ENCODE results near the gene RHBDL1. TPM values are rescaled to one million over a fixed set of nuclear protein-coding genes. Genes with fewer than 3 reads are reported as not detected.

Gene RHBDL1
- total and polyA plus RNA-seq, 9 of the 15 experiments (the other 6 are each of a cell fraction or from before 2014, with no cell fraction given): 0.03 to 5.6 (median 1.3) TPM; not detected in 1

DNA sequence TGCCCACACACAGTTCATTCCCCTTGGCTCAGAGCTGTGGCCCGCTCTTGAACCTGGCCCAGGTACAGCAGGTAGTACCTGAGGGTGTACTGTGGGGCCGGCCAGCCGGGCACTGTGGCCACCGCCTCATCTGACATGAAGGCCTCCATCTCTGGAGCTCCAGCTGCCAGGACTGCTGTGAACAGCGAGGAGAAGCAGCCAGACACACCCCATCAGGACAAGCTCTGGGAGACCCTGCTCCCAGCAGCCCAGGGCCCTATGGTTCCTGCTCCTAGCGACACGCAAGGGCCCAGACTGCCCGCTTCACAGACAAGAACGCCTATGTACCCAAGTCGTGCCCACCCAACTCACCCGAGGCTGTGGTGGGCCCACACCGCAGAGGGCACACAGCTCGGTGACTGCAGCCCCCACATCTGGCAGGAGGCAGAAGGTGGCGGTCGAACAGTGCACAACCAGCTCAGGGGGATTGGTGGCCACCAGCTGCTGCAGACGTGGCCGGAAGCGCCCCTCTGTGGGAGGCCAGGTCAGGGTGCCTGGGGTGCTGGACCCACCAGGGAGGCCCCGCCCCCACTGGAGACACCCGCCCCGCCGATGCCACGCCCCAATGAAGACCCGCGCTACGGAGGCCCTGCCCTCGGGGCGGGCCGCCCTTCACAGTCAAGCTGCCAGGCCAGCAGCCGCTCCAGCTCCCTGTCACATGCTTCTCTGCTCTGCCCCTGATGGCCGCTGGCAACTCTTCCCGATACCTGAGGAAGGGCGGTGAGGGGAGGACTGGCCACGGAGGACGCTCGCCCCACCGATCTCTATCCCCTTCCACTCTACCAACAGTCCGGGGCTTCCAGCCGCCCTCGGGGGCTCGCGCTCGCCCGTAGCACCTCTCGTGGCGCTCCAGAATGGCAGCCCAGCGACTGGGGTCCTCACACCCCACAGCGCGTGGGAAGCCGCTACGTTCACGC lies 3.7 kb downstream of the RHBDL1 start (continued):
- TF ChIP-seq, protein P1, sequence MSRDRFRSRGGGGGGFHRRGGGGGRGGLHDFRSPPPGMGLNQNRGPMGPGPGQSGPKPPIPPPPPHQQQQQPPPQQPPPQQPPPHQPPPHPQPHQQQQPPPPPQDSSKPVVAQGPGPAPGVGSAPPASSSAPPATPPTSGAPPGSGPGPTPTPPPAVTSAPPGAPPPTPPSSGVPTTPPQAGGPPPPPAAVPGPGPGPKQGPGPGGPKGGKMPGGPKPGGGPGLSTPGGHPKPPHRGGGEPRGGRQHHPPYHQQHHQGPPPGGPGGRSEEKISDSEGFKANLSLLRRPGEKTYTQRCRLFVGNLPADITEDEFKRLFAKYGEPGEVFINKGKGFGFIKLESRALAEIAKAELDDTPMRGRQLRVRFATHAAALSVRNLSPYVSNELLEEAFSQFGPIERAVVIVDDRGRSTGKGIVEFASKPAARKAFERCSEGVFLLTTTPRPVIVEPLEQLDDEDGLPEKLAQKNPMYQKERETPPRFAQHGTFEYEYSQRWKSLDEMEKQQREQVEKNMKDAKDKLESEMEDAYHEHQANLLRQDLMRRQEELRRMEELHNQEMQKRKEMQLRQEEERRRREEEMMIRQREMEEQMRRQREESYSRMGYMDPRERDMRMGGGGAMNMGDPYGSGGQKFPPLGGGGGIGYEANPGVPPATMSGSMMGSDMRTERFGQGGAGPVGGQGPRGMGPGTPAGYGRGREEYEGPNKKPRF (IDR thresholded peaks at IDR 0.05; ENCODE audit: low read depth, low read length): no peak
- TF ChIP-seq EP400 (IDR thresholded peaks at IDR 0.05): peak; percentile 80; the same call in 1 of the 2 replicates

- peak; percentile 62 for ATAC-seq
- no peak for FAIRE-seq
- H3K4me2 ChIP-seq (ENCODE audit: insufficient read depth, low read length): peak within 1 kb of the TSS; percentile 98
- peak; percentile 78 to 91 (median 84) for DNase-seq (ENCODE audit: extremely low read depth in 1 of 4, low spot score in 3 of 4)
- H4K20me1 ChIP-seq (replicated peaks; ENCODE audit: control insufficient read depth, insufficient read depth, low read length): peaks cover 21% of the 10 kb centered on the region
- no TSS peak for BruUV-seq (replicated peaks)
- WGBS (ENCODE audit: insufficient coverage, low coverage, missing lambda C conversion rate): under 1% methylated on average over 44 of the region's 91 CpGs
- H3K4me3 ChIP-seq: peak within 1 kb of the TSS; percentile 98
- H3K9ac ChIP-seq (ENCODE audit: insufficient read depth in 1 of 2, low read depth in 2 of 2, low read length in 2 of 2): peak within 1 kb of the TSS; percentile 84 to 98
- H3K27ac ChIP-seq (ENCODE audit: extremely low read depth, low read depth, low read length): peak within 1 kb of the TSS; percentile 89
- no peaks in the 10 kb centered on the region for H3K9me3 ChIP-seq (replicated peaks; ENCODE audit: control insufficient read depth, insufficient read depth, low read depth, low read length)
- intact Hi-C loops (cut with micrococcal nuclease) (loop anchor here (5.0 kb wide), 2 partner anchors 43 to 283 kb away; partner anchors contain the start of genes METTL26 and NME4), in situ Hi-C loops (cut with MboI) (loop anchor here (10.0 kb wide), 1 partner anchor 285 kb away; the partner anchor contains the start of gene NME4)
- H3K36me3 ChIP-seq (ENCODE audit: control insufficient read depth, insufficient read depth, low read length): peaks cover 36% of the 10 kb centered on the region
- H2AFZ ChIP-seq (ENCODE audit: low read depth, low read length): peak within 1 kb of the TSS; percentile 93
- CTCF ChIA-PET (ENCODE audit: low intra/inter-chr PET ratio): no interaction called here
- peaks cover 41% of the 10 kb centered on the region for H3K79me2 ChIP-seq (ENCODE audit: control insufficient read depth, insufficient read depth, low read length)
- peaks cover 11% of the 10 kb centered on the region for H3K9me1 ChIP-seq (ENCODE audit: control insufficient read depth, insufficient read depth, low read length)
- POLR2A ChIA-PET: interaction anchor here (0.5 to 1.8 kb wide), 10 partner anchors 10 to 1119 kb away, joined by 3 to 10 read pairs (median 3); partner anchors contain the start of genes DECR2 and WDR24
- H3K4me1 ChIP-seq (replicated peaks in 1 of 2; ENCODE audit: control insufficient read depth in 2 of 2, insufficient read depth in 2 of 2, low read length in 2 of 2): peaks cover 36 to 98% of the 10 kb centered on the region in 2 experiments
- no peaks in the 10 kb centered on the region for H3K27me3 ChIP-seq (ENCODE audit: control insufficient read depth in 2 of 2, insufficient read depth in 2 of 2, low read length in 2 of 2)
- TF ChIP-seq, protein P2, sequence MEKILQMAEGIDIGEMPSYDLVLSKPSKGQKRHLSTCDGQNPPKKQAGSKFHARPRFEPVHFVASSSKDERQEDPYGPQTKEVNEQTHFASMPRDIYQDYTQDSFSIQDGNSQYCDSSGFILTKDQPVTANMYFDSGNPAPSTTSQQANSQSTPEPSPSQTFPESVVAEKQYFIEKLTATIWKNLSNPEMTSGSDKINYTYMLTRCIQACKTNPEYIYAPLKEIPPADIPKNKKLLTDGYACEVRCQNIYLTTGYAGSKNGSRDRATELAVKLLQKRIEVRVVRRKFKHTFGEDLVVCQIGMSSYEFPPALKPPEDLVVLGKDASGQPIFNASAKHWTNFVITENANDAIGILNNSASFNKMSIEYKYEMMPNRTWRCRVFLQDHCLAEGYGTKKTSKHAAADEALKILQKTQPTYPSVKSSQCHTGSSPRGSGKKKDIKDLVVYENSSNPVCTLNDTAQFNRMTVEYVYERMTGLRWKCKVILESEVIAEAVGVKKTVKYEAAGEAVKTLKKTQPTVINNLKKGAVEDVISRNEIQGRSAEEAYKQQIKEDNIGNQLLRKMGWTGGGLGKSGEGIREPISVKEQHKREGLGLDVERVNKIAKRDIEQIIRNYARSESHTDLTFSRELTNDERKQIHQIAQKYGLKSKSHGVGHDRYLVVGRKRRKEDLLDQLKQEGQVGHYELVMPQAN (IDR thresholded peaks at IDR 0.05; ENCODE audit: borderline replicate concordance): peak; percentile 73; the same call in 1 of the 2 replicates
- TF ChIP-seq TEAD1 (CRISPR knock-in tag; IDR thresholded peaks at IDR 0.05) (0 out of 4 replicates have a peak, but pooled peaks of 1 of the 2 experiments have one; percentile 13), HDAC1 (IDR thresholded peaks at IDR 0.05) (peak in 1 of 2 experiments; percentile 77; a peak in 2 of 4 replicates), BDP1 (IDR thresholded peaks at IDR 0.05; ENCODE audit: insufficient read depth, insufficient read length) (no peak), SOX6 (IDR thresholded peaks at IDR 0.05) (peak; percentile 31; the same call in 1 of the 2 replicates)
- TF ChIP-seq, protein P1 (IDR thresholded peaks at IDR 0.05; ENCODE audit: low read depth, low read length): no peak
Measured at GRCh38 chr16:679814-680624, 4.5 kb downstream of the RHBDL1 start, which contains the start of gene STUB1. STUB1 (plus strand) TSS chr16:680410; CDS start chr16:680526, 116 bp downstream.

Measured in K562 (cell line).